Smooth muscle cell of the brain vasculature (primary cell): ENCODE data around the gene NKX6-2.
"Not testable (repeated sequence)": the region's sequence is repeated elsewhere in the genome, so short reads cannot be mapped to it uniquely, and the experiment has no call there.

Source experiments
- DNase-seq: peaks from one replicate; pipeline ENCODE4 v3.0.0-alpha.2; 2012; ENCODE audit warnings: low read depth, low spot score

The NKX6-2 gene

GRCh38 chr10:132785723-132786475, at the start of gene NKX6-2:
TSS of gene NKX6-2 (minus strand) at chr10:132786147. CDS start at chr10:132785948, 199 bp downstream.
- DNase-seq = no peak

GRCh38 chr10:132834891-132835847, 49.2 kb upstream of the NKX6-2 start:
- DNase-seq = no peak

- DNase-seq = no peak
Observed at GRCh38 chr10:132834311-132834761, 48.4 kb upstream of the NKX6-2 start.

GRCh38 chr10:132833421-132834111, 47.6 kb upstream of the NKX6-2 start:
- DNase-seq = no peak

- no peak for DNase-seq
Observed at GRCh38 chr10:132832186-132832969, 46.4 kb upstream of the NKX6-2 start.

- DNase-seq = no peak
Observed at GRCh38 chr10:132829403-132829802, 43.5 kb upstream of the NKX6-2 start.

GRCh38 chr10:132828681-132829080, 42.7 kb upstream of the NKX6-2 start:
- no peak for DNase-seq

- no peak for DNase-seq
Observed at GRCh38 chr10:132827861-132828539, 42.1 kb upstream of the NKX6-2 start.

GRCh38 chr10:132827423-132827789, 41.5 kb upstream of the NKX6-2 start:
- no peak for DNase-seq

- DNase-seq = no peak
Observed at GRCh38 chr10:132826524-132827422, 40.8 kb upstream of the NKX6-2 start.

- DNase-seq = not testable (repeated sequence)
Observed at GRCh38 chr10:132825783-132826523, 40.0 kb upstream of the NKX6-2 start.

GRCh38 chr10:132820056-132820455, 34.1 kb upstream of the NKX6-2 start:
- DNase-seq = no peak

- no peak for DNase-seq
Observed at GRCh38 chr10:132817701-132818211, 31.8 kb upstream of the NKX6-2 start.

- no peak for DNase-seq
Observed at GRCh38 chr10:132816718-132817117, 30.8 kb upstream of the NKX6-2 start.

- DNase-seq = no peak
Observed at GRCh38 chr10:132815168-132815857, 29.4 kb upstream of the NKX6-2 start.

- no peak for DNase-seq
Observed at GRCh38 chr10:132814469-132814856, 28.5 kb upstream of the NKX6-2 start.

- DNase-seq = no peak
Observed at GRCh38 chr10:132813560-132814468, 27.9 kb upstream of the NKX6-2 start.
